ENCODE data around the gene HOXD9.

HOXD9 gene

GRCh38 chr2:176122683-176123410, at the start of gene HOXD9:
Gene HOXD9, plus strand, starts transcription at chr2:176122719. Its CDS starts 50 bp downstream, at chr2:176122769.
- TF ChIP-seq, protein P1, sequence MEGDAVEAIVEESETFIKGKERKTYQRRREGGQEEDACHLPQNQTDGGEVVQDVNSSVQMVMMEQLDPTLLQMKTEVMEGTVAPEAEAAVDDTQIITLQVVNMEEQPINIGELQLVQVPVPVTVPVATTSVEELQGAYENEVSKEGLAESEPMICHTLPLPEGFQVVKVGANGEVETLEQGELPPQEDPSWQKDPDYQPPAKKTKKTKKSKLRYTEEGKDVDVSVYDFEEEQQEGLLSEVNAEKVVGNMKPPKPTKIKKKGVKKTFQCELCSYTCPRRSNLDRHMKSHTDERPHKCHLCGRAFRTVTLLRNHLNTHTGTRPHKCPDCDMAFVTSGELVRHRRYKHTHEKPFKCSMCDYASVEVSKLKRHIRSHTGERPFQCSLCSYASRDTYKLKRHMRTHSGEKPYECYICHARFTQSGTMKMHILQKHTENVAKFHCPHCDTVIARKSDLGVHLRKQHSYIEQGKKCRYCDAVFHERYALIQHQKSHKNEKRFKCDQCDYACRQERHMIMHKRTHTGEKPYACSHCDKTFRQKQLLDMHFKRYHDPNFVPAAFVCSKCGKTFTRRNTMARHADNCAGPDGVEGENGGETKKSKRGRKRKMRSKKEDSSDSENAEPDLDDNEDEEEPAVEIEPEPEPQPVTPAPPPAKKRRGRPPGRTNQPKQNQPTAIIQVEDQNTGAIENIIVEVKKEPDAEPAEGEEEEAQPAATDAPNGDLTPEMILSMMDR (IDR thresholded peaks at IDR 0.05; ENCODE audit: insufficient read depth, low read depth, low read length, missing control alignments): no peak
- no peak for DNase-seq (ENCODE audit: low read depth)
- H3K4me3 ChIP-seq (ENCODE audit: low read depth, low read length): no peak within 1 kb of the TSS

DNA sequence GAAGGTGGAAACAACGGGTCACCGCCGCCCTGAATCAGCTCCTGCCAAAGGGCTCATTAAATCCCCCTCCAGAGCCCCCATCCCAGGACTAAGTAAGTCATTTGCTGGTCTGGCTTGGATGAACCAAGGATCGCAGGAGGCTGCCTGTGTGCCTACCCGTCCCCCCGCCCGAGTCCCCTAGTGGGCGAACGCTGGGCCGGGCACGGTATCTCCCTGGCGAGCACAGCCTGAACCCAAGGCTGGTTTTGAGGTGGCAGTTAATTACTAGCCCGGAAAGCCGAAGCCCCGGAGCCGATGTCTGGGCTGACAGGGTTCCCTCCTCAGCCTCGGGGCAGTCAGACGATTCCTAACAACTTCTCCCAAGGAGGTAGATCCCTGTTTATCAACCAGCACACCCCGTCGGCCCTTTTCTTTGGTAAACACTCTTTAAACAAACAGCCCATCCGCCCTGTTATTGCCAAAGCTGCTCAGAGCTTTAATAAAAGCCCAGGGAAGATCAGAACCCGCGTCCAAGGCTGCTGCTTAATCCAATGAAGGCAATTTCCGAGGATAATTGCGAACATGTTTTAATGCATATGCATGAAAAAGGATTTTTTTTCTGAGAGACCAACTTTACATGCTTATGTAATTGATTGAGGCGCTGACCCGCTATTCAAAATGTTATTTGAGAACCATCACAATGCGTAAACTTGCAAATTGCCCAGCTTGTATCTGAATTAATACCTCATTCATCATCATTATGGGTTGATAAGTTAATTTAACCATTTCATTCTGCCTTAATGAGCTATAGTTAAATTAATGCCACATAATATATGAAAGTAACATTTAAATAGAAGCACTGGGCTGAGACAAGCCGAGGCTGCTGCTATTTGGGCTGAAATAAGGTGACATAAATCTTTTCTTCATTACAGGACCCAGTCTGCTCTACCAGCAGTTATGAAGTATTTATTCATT, 49.3 kb upstream of the HOXD9 start:
- TF ChIP-seq, protein P1 (IDR thresholded peaks at IDR 0.05; ENCODE audit: insufficient read depth, low read depth, low read length, missing control alignments): no peak
- H3K4me3 ChIP-seq (ENCODE audit: low read depth, low read length): no peak overlapping the region
- DNase-seq (ENCODE audit: low read depth): no peak

GRCh38 chr2:176074919-176075425, 47.5 kb upstream of the HOXD9 start:
- TF ChIP-seq, protein P1 (IDR thresholded peaks at IDR 0.05; ENCODE audit: insufficient read depth, low read depth, low read length, missing control alignments): no peak
- no peak overlapping the region for H3K4me3 ChIP-seq (ENCODE audit: low read depth, low read length)
- DNase-seq (ENCODE audit: low read depth): no peak

DNA sequence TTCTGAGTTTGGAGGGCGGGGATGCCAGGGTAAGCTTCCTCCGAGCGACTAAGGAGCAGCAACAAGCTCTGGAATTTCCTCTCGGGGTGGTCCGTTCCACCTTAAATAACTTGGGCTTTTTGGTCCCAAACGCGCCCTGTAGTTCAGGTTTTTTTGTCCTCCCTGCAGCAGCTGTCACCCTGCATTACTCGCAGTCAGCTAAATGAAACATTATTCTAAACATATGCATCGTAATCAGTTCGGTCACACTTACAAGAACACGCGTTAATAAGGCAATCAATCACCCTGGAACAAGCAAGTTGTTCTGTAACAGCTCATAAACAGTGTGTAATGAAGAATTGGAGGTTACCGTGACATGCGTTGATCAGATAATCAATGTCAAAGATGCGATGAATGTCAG, 47.0 kb upstream of the HOXD9 start:
- no peak for DNase-seq (ENCODE audit: low read depth)
- no peak overlapping the region for H3K4me3 ChIP-seq (ENCODE audit: low read depth, low read length)
- TF ChIP-seq, protein P1 (IDR thresholded peaks at IDR 0.05; ENCODE audit: insufficient read depth, low read depth, low read length, missing control alignments): no peak

DNA sequence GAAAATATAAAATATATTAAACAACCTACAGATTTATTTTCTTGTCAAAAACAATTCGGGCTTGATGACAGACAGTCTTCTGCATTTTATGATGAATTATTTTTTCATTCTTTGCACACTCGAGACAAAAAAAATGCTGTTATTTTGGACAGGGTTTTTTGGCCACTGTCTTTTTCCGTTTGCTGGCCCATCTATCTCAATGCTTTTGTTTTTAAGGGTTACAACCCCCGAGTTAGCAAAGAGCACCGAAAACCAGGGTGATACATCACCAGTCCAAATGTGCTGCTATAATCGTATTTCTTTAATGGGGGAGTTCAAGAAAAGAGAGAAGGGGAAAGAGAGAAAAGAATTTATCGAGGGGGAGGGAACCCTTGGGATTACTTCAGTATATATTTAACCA, 46.5 kb upstream of the HOXD9 start:
- TF ChIP-seq, protein P1 (IDR thresholded peaks at IDR 0.05; ENCODE audit: insufficient read depth, low read depth, low read length, missing control alignments): no peak
- no peak overlapping the region for H3K4me3 ChIP-seq (ENCODE audit: low read depth, low read length)
- DNase-seq (ENCODE audit: low read depth): no peak

GRCh38 chr2:176076796-176077195, 45.7 kb upstream of the HOXD9 start:
- DNase-seq (ENCODE audit: low read depth): no peak
- TF ChIP-seq, protein P1 (IDR thresholded peaks at IDR 0.05; ENCODE audit: insufficient read depth, low read depth, low read length, missing control alignments): no peak
- H3K4me3 ChIP-seq (ENCODE audit: low read depth, low read length): no peak overlapping the region

Data from GM12865 (cell line).